ENCODE results near the gene MAST4. TPM values are rescaled to one million over a fixed set of nuclear protein-coding genes. Genes with fewer than 3 reads are reported as not detected.

The MAST4 gene
- total and polyA plus RNA-seq, 2 donors from 2014 or later, result 27.3 to 31.4 TPM

DNA sequence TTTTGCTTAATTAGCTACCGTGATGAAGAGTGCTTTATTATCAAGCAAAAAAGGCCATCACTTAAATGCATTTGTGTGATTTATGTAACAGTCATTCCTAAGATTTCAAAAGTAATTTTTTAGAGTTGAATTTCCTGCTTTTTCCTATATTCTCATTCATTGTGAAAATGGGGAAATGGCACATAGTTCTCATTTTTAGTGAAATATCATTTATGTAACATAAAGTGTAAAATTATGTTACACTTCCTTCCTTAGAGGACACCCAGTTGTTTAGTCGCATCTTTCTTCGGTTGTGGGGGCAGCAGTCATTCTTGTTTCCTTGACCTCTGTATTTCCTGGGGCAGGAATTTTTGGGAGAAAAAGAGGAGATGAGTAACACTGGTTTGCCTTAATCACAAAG is 142.8 kb downstream of the MAST4 start:
- H3K4me3 ChIP-seq (ENCODE audit: low read length in 3 of 3), result no peak overlapping the region
- intact Hi-C loops (cut with DNase I), result no loop called here
- TF ChIP-seq, protein P1, sequence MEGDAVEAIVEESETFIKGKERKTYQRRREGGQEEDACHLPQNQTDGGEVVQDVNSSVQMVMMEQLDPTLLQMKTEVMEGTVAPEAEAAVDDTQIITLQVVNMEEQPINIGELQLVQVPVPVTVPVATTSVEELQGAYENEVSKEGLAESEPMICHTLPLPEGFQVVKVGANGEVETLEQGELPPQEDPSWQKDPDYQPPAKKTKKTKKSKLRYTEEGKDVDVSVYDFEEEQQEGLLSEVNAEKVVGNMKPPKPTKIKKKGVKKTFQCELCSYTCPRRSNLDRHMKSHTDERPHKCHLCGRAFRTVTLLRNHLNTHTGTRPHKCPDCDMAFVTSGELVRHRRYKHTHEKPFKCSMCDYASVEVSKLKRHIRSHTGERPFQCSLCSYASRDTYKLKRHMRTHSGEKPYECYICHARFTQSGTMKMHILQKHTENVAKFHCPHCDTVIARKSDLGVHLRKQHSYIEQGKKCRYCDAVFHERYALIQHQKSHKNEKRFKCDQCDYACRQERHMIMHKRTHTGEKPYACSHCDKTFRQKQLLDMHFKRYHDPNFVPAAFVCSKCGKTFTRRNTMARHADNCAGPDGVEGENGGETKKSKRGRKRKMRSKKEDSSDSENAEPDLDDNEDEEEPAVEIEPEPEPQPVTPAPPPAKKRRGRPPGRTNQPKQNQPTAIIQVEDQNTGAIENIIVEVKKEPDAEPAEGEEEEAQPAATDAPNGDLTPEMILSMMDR (IDR thresholded peaks at IDR 0.05; ENCODE audit: borderline replicate concordance, extremely low read depth, insufficient read depth), result no peak
- H3K9ac ChIP-seq (ENCODE audit: low read length in 3 of 3), result no peak overlapping the region
- H3K27me3 ChIP-seq (ENCODE audit: control insufficient read depth, insufficient read depth, low read length), result no peaks in the 10 kb centered on the region
- no peaks in the 10 kb centered on the region for H3K9me3 ChIP-seq (ENCODE audit: control insufficient read depth in 2 of 3, insufficient read depth in 1 of 3, low read length in 3 of 3)
- H3K4me1 ChIP-seq (ENCODE audit: control insufficient read depth in 2 of 3, insufficient read depth in 2 of 3, low read depth in 1 of 3, low read length in 3 of 3), result peaks cover 0 to 14% (median 6%) of the 10 kb centered on the region in 3 donors
- H3K27ac ChIP-seq (ENCODE audit: low read depth in 2 of 2, low read length in 2 of 2), result no peak overlapping the region
- no peak for FAIRE-seq
- no peak for DNase-seq
- peaks cover 0 to 3% (median 0%) of the 10 kb centered on the region in 3 donors for H3K36me3 ChIP-seq (ENCODE audit: control insufficient read depth in 2 of 3, insufficient read depth in 3 of 3, low read length in 3 of 3)

DNA sequence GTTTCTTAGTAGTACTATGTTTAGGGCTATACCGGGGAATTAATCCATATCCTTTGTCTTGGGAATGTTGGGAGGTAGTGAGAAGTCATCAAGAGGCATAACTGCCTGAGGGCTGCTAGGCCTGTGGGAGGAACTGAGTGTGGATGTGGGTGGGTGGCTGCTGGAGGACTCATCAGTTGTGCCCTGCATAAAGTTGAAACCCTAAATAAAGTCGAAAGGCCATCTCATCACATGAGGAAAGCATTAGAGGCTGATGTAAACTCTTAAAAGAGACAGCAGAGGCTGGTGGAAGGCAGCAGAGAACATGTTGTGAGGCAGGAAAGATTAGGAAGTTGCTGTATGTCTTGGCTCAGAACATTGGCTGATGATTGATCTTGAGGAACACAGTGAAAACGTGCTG is 143.8 kb downstream of the MAST4 start:
- no peak overlapping the region for H3K27ac ChIP-seq (ENCODE audit: low read depth in 2 of 2, low read length in 2 of 2)
- H3K36me3 ChIP-seq (ENCODE audit: control insufficient read depth in 2 of 3, insufficient read depth in 3 of 3, low read length in 3 of 3), result peaks cover 0 to 3% (median 0%) of the 10 kb centered on the region in 3 donors
- H3K4me3 ChIP-seq (ENCODE audit: low read length in 3 of 3), result no peak overlapping the region
- H3K27me3 ChIP-seq (ENCODE audit: control insufficient read depth, insufficient read depth, low read length), result no peaks in the 10 kb centered on the region
- peaks cover 0 to 14% (median 6%) of the 10 kb centered on the region in 3 donors for H3K4me1 ChIP-seq (ENCODE audit: control insufficient read depth in 2 of 3, insufficient read depth in 2 of 3, low read depth in 1 of 3, low read length in 3 of 3)
- TF ChIP-seq, protein P1 (IDR thresholded peaks at IDR 0.05; ENCODE audit: borderline replicate concordance, extremely low read depth, insufficient read depth), result no peak
- intact Hi-C loops (cut with DNase I), result no loop called here
- no peak overlapping the region for H3K9ac ChIP-seq (ENCODE audit: low read length in 3 of 3)
- FAIRE-seq (no peak), DNase-seq (peak in 1 of 5 donors; percentile 24)
- H3K9me3 ChIP-seq (ENCODE audit: control insufficient read depth in 2 of 3, insufficient read depth in 1 of 3, low read length in 3 of 3), result no peaks in the 10 kb centered on the region

DNA sequence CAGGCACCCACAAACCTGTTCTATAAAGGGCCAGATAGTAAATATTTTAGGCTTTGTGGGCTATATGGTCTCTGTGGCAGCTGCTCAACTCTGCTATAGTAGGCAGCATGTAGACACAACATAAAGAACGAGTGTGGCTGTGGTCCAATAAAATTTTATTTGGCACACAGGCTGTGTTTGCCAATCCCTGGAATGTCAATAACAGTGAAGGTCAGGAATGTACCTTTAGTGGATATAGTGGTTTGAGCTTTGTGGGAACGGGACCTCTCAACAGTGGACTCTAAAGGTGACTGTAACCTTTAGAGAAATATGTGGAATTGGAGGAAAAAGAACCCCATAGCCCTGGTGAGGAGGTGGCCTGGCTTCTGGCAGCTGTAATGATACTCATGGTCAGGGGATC is 145.2 kb downstream of the MAST4 start:
- no peak overlapping the region for H3K9ac ChIP-seq (ENCODE audit: low read length in 3 of 3)
- H3K27me3 ChIP-seq (ENCODE audit: control insufficient read depth, insufficient read depth, low read length), result no peaks in the 10 kb centered on the region
- H3K4me1 ChIP-seq (ENCODE audit: control insufficient read depth in 2 of 3, insufficient read depth in 2 of 3, low read depth in 1 of 3, low read length in 3 of 3), result peaks cover 0 to 14% (median 6%) of the 10 kb centered on the region in 3 donors
- no peaks in the 10 kb centered on the region for H3K9me3 ChIP-seq (ENCODE audit: control insufficient read depth in 2 of 3, insufficient read depth in 1 of 3, low read length in 3 of 3)
- H3K4me3 ChIP-seq (ENCODE audit: low read length in 3 of 3), result no peak overlapping the region
- TF ChIP-seq, protein P1 (IDR thresholded peaks at IDR 0.05; ENCODE audit: borderline replicate concordance, extremely low read depth, insufficient read depth), result no peak
- peak overlapping the region in 1 of 2 donors; percentile 5 for H3K27ac ChIP-seq (ENCODE audit: low read depth in 2 of 2, low read length in 2 of 2)
- H3K36me3 ChIP-seq (ENCODE audit: control insufficient read depth in 2 of 3, insufficient read depth in 3 of 3, low read length in 3 of 3), result peaks cover 0 to 3% (median 0%) of the 10 kb centered on the region in 3 donors
- DNase-seq (no peak), FAIRE-seq (no peak)
- intact Hi-C loops (cut with DNase I), result no loop called here
